ENCODE results near the gene ODR4. TPM values are rescaled to one million over a fixed set of nuclear protein-coding genes. Genes with fewer than 3 reads are reported as not detected.

ODR4 gene
- total and polyA plus RNA-seq, 2 donors (not counting 3 experiments of a cell fraction or from before 2014, with no cell fraction given): 6.0 to 18.6 TPM

DNA sequence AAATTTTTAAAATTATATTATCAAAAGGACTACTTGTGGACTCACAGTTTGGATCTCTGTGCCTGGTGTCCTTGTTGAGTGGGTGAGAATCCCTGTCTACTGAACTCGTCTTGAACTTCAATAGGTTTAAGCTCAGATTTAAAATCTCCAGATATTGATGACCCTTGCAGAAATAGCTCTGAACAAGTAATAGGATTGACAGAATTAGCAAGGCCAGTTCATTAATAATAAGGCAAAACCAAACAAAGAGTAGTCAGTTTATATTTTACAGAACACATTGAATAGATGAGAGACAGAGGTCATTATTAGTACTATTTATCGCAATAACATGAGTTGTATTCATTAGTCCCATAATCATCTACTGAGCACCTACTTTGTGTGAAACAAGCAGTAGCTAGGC lies 85.4 kb downstream of the ODR4 start, which contains the start of gene PDC:
Gene PDC (minus strand): TSS at position 101 of the 400 bp plus-strand sequence. CDS start 11,655 bp downstream, outside the sequence.
- no peak within 1 kb of the TSS for H3K4me2 ChIP-seq (ENCODE audit: insufficient read depth, low read length)
- DNase-seq (ENCODE audit: low read depth, low spot score) (no peak), FAIRE-seq (no peak)
- no TSS peak for BruUV-seq (replicated peaks)
- no peak within 1 kb of the TSS for H3K9ac ChIP-seq (replicated peaks; ENCODE audit: extremely low read depth, insufficient read depth, low read length)
- dilution Hi-C loops (cut with MboI; ENCODE audit: extremely low pct_ligation_motif_present, low sequenced_read_pairs): no loop called here
- intact Hi-C loops (cut with micrococcal nuclease): no loop called here
- no peaks in the 10 kb centered on the region for H3K9me1 ChIP-seq (replicated peaks; ENCODE audit: control insufficient read depth, extremely low read depth, insufficient read depth, low read length)
- H3K36me3 ChIP-seq (ENCODE audit: control insufficient read depth in 2 of 2, extremely low read depth in 1 of 2, insufficient read depth in 2 of 2, low read length in 2 of 2): no peaks in the 10 kb centered on the region
- H3K27ac ChIP-seq (ENCODE audit: insufficient read depth, low read depth, low read length): no peak within 1 kb of the TSS
- H3K4me1 ChIP-seq (ENCODE audit: control insufficient read depth, extremely low read depth, insufficient read depth, low read length): no peaks in the 10 kb centered on the region
- no peaks in the 10 kb centered on the region for H4K20me1 ChIP-seq (replicated peaks; ENCODE audit: control insufficient read depth, extremely low read depth, insufficient read depth, low read length)
- H3K79me2 ChIP-seq (ENCODE audit: control insufficient read depth, insufficient read depth, low read length): no peaks in the 10 kb centered on the region
- no peaks in the 10 kb centered on the region for H3K27me3 ChIP-seq (ENCODE audit: control insufficient read depth in 2 of 2, insufficient read depth in 2 of 2, low read length in 2 of 2)
- ChIA-PET CTCF (no interaction called here), POLR2A (no interaction called here)
- TF ChIP-seq, protein P1, sequence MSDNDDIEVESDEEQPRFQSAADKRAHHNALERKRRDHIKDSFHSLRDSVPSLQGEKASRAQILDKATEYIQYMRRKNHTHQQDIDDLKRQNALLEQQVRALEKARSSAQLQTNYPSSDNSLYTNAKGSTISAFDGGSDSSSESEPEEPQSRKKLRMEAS (IDR thresholded peaks at IDR 0.05; ENCODE audit: insufficient read depth, insufficient read length): no peak
- TF ChIP-seq POLR2A (IDR thresholded peaks at IDR 0.05; ENCODE audit: low read depth, low read length): no peak
- TF ChIP-seq JUN (IDR thresholded peaks at IDR 0.05; ENCODE audit: borderline replicate concordance, insufficient read depth, insufficient read length, low read depth): no peak
- TF ChIP-seq, protein P2, sequence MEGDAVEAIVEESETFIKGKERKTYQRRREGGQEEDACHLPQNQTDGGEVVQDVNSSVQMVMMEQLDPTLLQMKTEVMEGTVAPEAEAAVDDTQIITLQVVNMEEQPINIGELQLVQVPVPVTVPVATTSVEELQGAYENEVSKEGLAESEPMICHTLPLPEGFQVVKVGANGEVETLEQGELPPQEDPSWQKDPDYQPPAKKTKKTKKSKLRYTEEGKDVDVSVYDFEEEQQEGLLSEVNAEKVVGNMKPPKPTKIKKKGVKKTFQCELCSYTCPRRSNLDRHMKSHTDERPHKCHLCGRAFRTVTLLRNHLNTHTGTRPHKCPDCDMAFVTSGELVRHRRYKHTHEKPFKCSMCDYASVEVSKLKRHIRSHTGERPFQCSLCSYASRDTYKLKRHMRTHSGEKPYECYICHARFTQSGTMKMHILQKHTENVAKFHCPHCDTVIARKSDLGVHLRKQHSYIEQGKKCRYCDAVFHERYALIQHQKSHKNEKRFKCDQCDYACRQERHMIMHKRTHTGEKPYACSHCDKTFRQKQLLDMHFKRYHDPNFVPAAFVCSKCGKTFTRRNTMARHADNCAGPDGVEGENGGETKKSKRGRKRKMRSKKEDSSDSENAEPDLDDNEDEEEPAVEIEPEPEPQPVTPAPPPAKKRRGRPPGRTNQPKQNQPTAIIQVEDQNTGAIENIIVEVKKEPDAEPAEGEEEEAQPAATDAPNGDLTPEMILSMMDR (IDR thresholded peaks at IDR 0.05; ENCODE audit: extremely low read depth in 1 of 2, insufficient read depth in 1 of 2, low read depth in 1 of 2, low read length in 2 of 2): no peak
- TF ChIP-seq POLR2AphosphoS5 (IDR thresholded peaks at IDR 0.05; ENCODE audit: insufficient read depth, low read depth, low read length): no peak
- TF ChIP-seq EZH2 (IDR thresholded peaks at IDR 0.05; ENCODE audit: borderline replicate concordance, low read depth, low read length, severe bottlenecking): no peak
- TF ChIP-seq FOS (IDR thresholded peaks at IDR 0.05; ENCODE audit: borderline replicate concordance, insufficient read depth, low read length): no peak
- TF ChIP-seq GATA2 (IDR thresholded peaks at IDR 0.05; ENCODE audit: insufficient read depth, insufficient read length, low read depth, low read length): no peak
- TF ChIP-seq MYC (IDR thresholded peaks at IDR 0.05; ENCODE audit: low read depth, low read length): no peak
- no peaks in the 10 kb centered on the region for H3K9me3 ChIP-seq (replicated peaks; ENCODE audit: control insufficient read depth, insufficient read depth, low read length)
- H3K4me3 ChIP-seq (replicated peaks in 1 of 3; ENCODE audit: insufficient read depth in 1 of 3, low read depth in 1 of 3, low read length in 3 of 3): no peak within 1 kb of the TSS
- no peak within 1 kb of the TSS for H2AFZ ChIP-seq (ENCODE audit: low read depth, low read length)

All from endothelial cell of umbilical vein (primary cell).